IPS DF 6.9 (cell line): ENCODE measurements around the gene RPS21.
A peak's percentile ranks its signal among the peaks of the same experiment; 100 is the strongest.

Experiments
- DNase-seq: peaks from one replicate; pipeline ENCODE4 v3.0.0-alpha.2; 2013; ENCODE audit warnings: low read depth, low spot score
- H3K27ac ChIP-seq: one replicate; pipeline ENCODE4 v1.5.1; 2013; ENCODE audit warnings: low read length, control low read depth
- H3K27me3 ChIP-seq: 2 replicates; pipeline ENCODE4 v1.6.1; 2013; ENCODE audit warnings: mild to moderate bottlenecking, low read length; ENCODE audit not compliant: control insufficient read depth, insufficient read depth
- H3K36me3 ChIP-seq: 2 replicates; pipeline ENCODE4 v1.6.1; 2013; ENCODE audit warnings: low read length; ENCODE audit not compliant: control insufficient read depth, insufficient read depth
- H3K4me1 ChIP-seq: 2 replicates; pipeline ENCODE4 v1.6.1; 2013; ENCODE audit warnings: low read length; ENCODE audit not compliant: control insufficient read depth, insufficient read depth
- H3K4me3 ChIP-seq: 2 replicates; pipeline ENCODE4 v1.5.1; 2013; ENCODE audit warnings: mild to moderate bottlenecking, low read length
- H3K9me3 ChIP-seq: 2 replicates; pipeline ENCODE4 v1.6.1; 2013; ENCODE audit warnings: low read length, inconsistent platforms; ENCODE audit not compliant: control insufficient read depth, insufficient read depth
- WGBS: extraction: QIAGEN DNeasy Blood & Tissue Kit; methylation state at CpG from one replicate; pipeline ENCODE4 v1.1.7; 2013; ENCODE audit warnings: mixed read lengths, missing lambda C conversion rate; ENCODE audit not compliant: insufficient read length, insufficient coverage; 5-methylcytosine and 5-hydroxymethylcytosine counted together

RPS21 gene

GRCh38 chr20:62386383-62387218, at the start of gene RPS21:
Gene RPS21 (plus strand): TSS chr20:62387103. CDS start chr20:62387339, 236 bp downstream.
- H3K4me3 ChIP-seq, result peak within 1 kb of the TSS; percentile 99
- H3K36me3 ChIP-seq, result peaks cover 18% of the 10 kb centered on the region
- no peaks in the 10 kb centered on the region for H3K9me3 ChIP-seq
- no peaks in the 10 kb centered on the region for H3K4me1 ChIP-seq
- no CpG with 5 or more reads among the region's 83 CpGs for WGBS
- H3K27ac ChIP-seq, result no peak within 1 kb of the TSS
- no peaks in the 10 kb centered on the region for H3K27me3 ChIP-seq
- DNase-seq, result peak; percentile 87

DNA sequence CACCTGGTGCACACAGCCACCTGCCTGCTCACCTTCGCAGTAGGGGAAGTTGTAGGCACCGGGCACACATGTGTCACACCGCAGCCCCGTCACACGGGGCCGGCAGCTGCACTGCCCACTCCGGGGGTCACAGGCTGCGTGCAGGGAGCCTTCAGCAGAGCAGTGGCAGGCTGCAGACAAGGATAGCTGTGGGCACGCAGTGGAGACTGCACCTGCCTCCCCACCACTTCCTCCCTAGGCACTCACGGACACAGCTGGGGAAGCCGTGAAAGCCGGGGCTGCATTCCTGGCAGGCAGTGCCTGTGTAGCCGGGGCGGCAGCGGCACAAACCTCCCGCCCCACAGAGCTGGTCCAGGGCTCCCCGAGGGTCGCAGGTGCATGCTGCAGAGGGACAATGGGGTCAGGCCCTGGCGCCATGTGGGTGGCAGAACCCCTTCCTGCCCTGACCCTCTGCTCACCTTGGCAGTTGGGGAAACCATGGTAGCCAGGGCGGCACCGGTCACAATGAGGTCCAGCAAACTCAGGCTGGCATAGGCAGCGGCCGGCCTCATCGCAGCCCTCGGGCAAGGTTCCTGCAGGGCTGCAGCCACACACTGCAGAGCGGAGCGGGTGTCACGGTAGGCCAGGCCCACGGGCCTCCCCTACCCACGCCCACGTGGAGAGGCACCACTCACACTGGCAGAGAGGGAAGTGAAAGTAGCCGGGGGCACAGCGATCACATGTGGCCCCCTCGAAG, 49.2 kb upstream of the RPS21 start:
- Histone ChIP-seq H3K4me3 (no peak overlapping the region), H3K27ac (no peak overlapping the region), H3K4me1 (no peaks in the 10 kb centered on the region; the same call in 1 of the 2 replicates), H3K36me3 (peaks cover 49% of the 10 kb centered on the region), H3K9me3 (no peaks in the 10 kb centered on the region), H3K27me3 (no peaks in the 10 kb centered on the region)
- no peak for DNase-seq
- WGBS, result no CpG with 5 or more reads among the region's 34 CpGs

DNA sequence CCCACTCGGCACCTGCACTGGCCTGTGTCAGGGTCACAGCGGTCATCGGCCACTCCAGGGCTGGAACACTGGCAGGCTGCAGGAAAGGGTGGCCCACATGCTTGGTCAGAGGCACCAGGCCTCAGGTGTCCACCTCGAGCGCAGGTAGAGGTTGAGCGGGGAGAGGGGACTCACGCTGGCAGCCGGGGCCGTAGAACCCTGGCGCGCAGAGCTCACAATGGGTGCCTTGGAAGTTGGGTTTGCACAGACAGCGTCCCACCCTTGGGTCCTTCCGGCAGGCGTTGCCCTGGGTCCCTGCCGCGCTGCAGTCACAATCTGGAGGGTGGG, 48.6 kb upstream of the RPS21 start:
- H3K36me3 ChIP-seq, result peaks cover 44% of the 10 kb centered on the region
- H3K4me3 ChIP-seq, result no peak overlapping the region
- no CpG with 5 or more reads among the region's 16 CpGs for WGBS
- H3K9me3 ChIP-seq, result no peaks in the 10 kb centered on the region
- H3K27ac ChIP-seq, result no peak overlapping the region
- no peaks in the 10 kb centered on the region for H3K27me3 ChIP-seq
- no peak for DNase-seq
- H3K4me1 ChIP-seq, result no peaks in the 10 kb centered on the region; the same call in 1 of the 2 replicates

DNA sequence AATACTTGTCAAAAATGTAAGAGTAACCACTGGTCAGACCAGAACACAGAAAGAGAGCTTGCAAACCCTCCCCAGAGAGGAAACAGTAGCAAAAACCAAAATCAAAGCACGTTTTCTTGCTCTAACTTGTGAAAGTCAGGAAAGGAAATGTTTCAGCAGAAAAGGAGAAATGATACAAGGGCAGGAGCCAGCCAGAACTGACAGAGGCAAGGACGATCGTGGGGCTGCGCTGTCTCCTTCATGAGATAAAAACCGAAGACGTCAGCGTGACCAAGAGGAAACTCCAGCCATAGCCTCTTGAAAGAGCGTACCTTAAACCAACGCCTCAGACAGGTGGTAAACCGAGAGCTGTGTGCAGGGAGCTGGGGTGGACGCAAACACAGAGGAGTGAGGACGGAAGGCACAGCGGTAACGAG, 47.2 kb upstream of the RPS21 start:
- peaks cover 30% of the 10 kb centered on the region for H3K36me3 ChIP-seq
- no peak for DNase-seq

GRCh38 chr20:62342910-62343309, 44.0 kb upstream of the RPS21 start:
- Histone ChIP-seq H3K27me3 (no peaks in the 10 kb centered on the region), H3K4me3 (no peak overlapping the region), H3K4me1 (no peaks in the 10 kb centered on the region), H3K27ac (no peak overlapping the region), H3K9me3 (no peaks in the 10 kb centered on the region), H3K36me3 (peaks cover 30% of the 10 kb centered on the region)
- WGBS, result no CpG with 5 or more reads among the region's 10 CpGs
- DNase-seq, result no peak

More for the DNA sequence above, 47.2 kb upstream of the RPS21 start:
- Histone ChIP-seq H3K27ac (no peak overlapping the region), H3K4me3 (no peak overlapping the region), H3K9me3 (no peaks in the 10 kb centered on the region), H3K4me1 (no peaks in the 10 kb centered on the region), H3K27me3 (no peaks in the 10 kb centered on the region)
- no CpG with 5 or more reads among the region's 14 CpGs for WGBS

GRCh38 chr20:62344092-62344491, 42.8 kb upstream of the RPS21 start:
- Histone ChIP-seq H3K36me3 (peaks cover 24% of the 10 kb centered on the region), H3K4me1 (no peaks in the 10 kb centered on the region), H3K9me3 (no peaks in the 10 kb centered on the region), H3K4me3 (no peak overlapping the region), H3K27ac (no peak overlapping the region), H3K27me3 (no peaks in the 10 kb centered on the region)
- DNase-seq, result no peak
- no CpG with 5 or more reads among the region's 5 CpGs for WGBS

GRCh38 chr20:62344782-62345181, 42.1 kb upstream of the RPS21 start:
- Histone ChIP-seq H3K4me3 (no peak overlapping the region), H3K4me1 (no peaks in the 10 kb centered on the region), H3K27me3 (no peaks in the 10 kb centered on the region), H3K27ac (no peak overlapping the region), H3K36me3 (peaks cover 25% of the 10 kb centered on the region), H3K9me3 (no peaks in the 10 kb centered on the region)
- no peak for DNase-seq
- WGBS, result no CpG with 5 or more reads among the region's 10 CpGs

- Histone ChIP-seq H3K36me3 (peaks cover 35% of the 10 kb centered on the region), H3K4me1 (no peaks in the 10 kb centered on the region), H3K9me3 (no peaks in the 10 kb centered on the region), H3K27ac (no peak overlapping the region), H3K4me3 (no peak overlapping the region), H3K27me3 (no peaks in the 10 kb centered on the region)
- DNase-seq, result no peak
- WGBS, result no CpG with 5 or more reads among the region's 25 CpGs
Observed at GRCh38 chr20:62345681-62346370, 41.1 kb upstream of the RPS21 start.

- Histone ChIP-seq H3K27me3 (no peaks in the 10 kb centered on the region), H3K4me3 (no peak overlapping the region), H3K27ac (no peak overlapping the region), H3K4me1 (no peaks in the 10 kb centered on the region), H3K36me3 (peaks cover 40% of the 10 kb centered on the region), H3K9me3 (no peaks in the 10 kb centered on the region)
- WGBS, result no CpG with 5 or more reads among the region's 34 CpGs
- DNase-seq, result no peak
Observed at GRCh38 chr20:62346398-62347150, 40.3 kb upstream of the RPS21 start.

GRCh38 chr20:62347151-62347404, 39.8 kb upstream of the RPS21 start:
- H3K9me3 ChIP-seq, result no peaks in the 10 kb centered on the region
- no peaks in the 10 kb centered on the region for H3K4me1 ChIP-seq
- no peak overlapping the region for H3K4me3 ChIP-seq
- no peaks in the 10 kb centered on the region for H3K27me3 ChIP-seq
- H3K27ac ChIP-seq, result no peak overlapping the region
- no peak for DNase-seq
- WGBS, result no CpG with 5 or more reads among the region's 10 CpGs
- H3K36me3 ChIP-seq, result peaks cover 45% of the 10 kb centered on the region
